ENCODE measurements around the gene TNFSF15. TPM values are rescaled to one million over a fixed set of nuclear protein-coding genes. Genes with fewer than 3 reads are reported as not detected.

TNFSF15 gene
- total RNA-seq, 4 donors from 2014 or later, result 0.15 to 3.3 TPM; not detected in 2

- H3K4me1 ChIP-seq, result no peaks in the 10 kb centered on the region
- H3K4me3 ChIP-seq, result no peak overlapping the region
- H3K27ac ChIP-seq, result no peak overlapping the region
- no peaks in the 10 kb centered on the region for H3K27me3 ChIP-seq
- TF ChIP-seq POLR2A (IDR thresholded peaks at IDR 0.05), result no peak
- TF ChIP-seq, protein P1, sequence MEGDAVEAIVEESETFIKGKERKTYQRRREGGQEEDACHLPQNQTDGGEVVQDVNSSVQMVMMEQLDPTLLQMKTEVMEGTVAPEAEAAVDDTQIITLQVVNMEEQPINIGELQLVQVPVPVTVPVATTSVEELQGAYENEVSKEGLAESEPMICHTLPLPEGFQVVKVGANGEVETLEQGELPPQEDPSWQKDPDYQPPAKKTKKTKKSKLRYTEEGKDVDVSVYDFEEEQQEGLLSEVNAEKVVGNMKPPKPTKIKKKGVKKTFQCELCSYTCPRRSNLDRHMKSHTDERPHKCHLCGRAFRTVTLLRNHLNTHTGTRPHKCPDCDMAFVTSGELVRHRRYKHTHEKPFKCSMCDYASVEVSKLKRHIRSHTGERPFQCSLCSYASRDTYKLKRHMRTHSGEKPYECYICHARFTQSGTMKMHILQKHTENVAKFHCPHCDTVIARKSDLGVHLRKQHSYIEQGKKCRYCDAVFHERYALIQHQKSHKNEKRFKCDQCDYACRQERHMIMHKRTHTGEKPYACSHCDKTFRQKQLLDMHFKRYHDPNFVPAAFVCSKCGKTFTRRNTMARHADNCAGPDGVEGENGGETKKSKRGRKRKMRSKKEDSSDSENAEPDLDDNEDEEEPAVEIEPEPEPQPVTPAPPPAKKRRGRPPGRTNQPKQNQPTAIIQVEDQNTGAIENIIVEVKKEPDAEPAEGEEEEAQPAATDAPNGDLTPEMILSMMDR (IDR thresholded peaks at IDR 0.05), result no peak
- no peaks in the 10 kb centered on the region for H3K36me3 ChIP-seq
- no peak for DNase-seq
- intact Hi-C loops (cut with DNase I; ENCODE audit: low total_unique reads), result no loop called here
- H3K9me3 ChIP-seq, result no peaks in the 10 kb centered on the region
Measured at GRCh38 chr9:114844766-114845165, 38.9 kb upstream of the TNFSF15 start.

DNA sequence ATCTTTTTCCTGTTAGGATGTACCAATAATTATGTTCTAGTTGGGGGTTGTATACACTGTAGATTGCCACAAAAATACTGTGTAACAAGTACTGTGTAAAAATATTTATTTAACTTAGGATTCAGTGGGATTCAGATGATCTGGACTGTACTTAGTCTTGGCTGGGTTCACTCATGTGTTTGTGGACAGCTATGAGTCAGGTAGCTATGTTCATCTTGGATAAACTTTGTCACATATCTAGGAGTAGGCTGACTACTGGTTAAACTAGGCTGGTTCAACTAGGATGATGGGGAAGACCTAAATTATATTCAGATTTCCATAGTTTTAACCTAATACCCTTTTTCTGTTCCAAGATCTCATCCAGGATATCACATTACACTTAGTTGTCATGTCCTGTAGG, 32.1 kb upstream of the TNFSF15 start:
- no peaks in the 10 kb centered on the region for H3K9me3 ChIP-seq
- TF ChIP-seq, protein P1 (IDR thresholded peaks at IDR 0.05), result no peak
- TF ChIP-seq POLR2A (IDR thresholded peaks at IDR 0.05), result no peak
- intact Hi-C loops (cut with DNase I; ENCODE audit: low total_unique reads), result no loop called here
- no peak overlapping the region for H3K4me3 ChIP-seq
- no peaks in the 10 kb centered on the region for H3K4me1 ChIP-seq
- H3K27ac ChIP-seq, result no peak overlapping the region
- H3K36me3 ChIP-seq, result no peaks in the 10 kb centered on the region
- DNase-seq, result no peak
- H3K27me3 ChIP-seq, result no peaks in the 10 kb centered on the region

DNA sequence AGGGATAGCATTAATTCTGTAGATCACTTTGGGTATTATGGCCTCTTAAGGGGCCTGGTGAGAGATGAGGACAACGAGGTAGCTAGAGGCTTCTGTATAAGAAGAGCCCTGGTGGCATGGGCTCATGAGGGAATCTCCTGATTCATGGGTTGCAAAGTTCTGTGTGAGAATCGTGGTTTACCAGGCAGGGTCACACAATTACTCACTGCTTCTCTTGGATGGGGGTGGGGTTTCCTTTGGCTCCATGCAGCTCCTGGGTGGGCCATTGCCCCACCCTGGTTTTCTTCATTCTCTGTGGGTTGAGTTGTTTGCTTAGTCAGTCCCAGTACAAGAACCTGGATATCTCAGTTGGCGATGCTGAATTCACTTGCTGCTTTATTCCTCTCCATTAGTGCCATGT, 30.9 kb upstream of the TNFSF15 start:
- H3K9me3 ChIP-seq, result no peaks in the 10 kb centered on the region
- no peak overlapping the region for H3K27ac ChIP-seq
- no peak overlapping the region for H3K4me3 ChIP-seq
- H3K4me1 ChIP-seq, result no peaks in the 10 kb centered on the region
- TF ChIP-seq POLR2A (IDR thresholded peaks at IDR 0.05), result no peak
- TF ChIP-seq, protein P1 (IDR thresholded peaks at IDR 0.05), result no peak
- H3K36me3 ChIP-seq, result no peaks in the 10 kb centered on the region
- no peak for DNase-seq
- no peaks in the 10 kb centered on the region for H3K27me3 ChIP-seq
- intact Hi-C loops (cut with DNase I; ENCODE audit: low total_unique reads), result no loop called here

- H3K27me3 ChIP-seq, result no peaks in the 10 kb centered on the region
- DNase-seq, result no peak
- H3K27ac ChIP-seq, result no peak overlapping the region
- H3K4me3 ChIP-seq, result no peak overlapping the region
- intact Hi-C loops (cut with DNase I; ENCODE audit: low total_unique reads), result no loop called here
- H3K4me1 ChIP-seq, result no peaks in the 10 kb centered on the region
- no peaks in the 10 kb centered on the region for H3K9me3 ChIP-seq
- H3K36me3 ChIP-seq, result no peaks in the 10 kb centered on the region
- TF ChIP-seq, protein P1 (IDR thresholded peaks at IDR 0.05), result no peak
- no peak for TF ChIP-seq POLR2A (IDR thresholded peaks at IDR 0.05)
Measured at GRCh38 chr9:114834386-114834785, 28.5 kb upstream of the TNFSF15 start.

GRCh38 chr9:114830546-114830945, 24.7 kb upstream of the TNFSF15 start:
- intact Hi-C loops (cut with DNase I; ENCODE audit: low total_unique reads), result no loop called here
- TF ChIP-seq, protein P1 (IDR thresholded peaks at IDR 0.05), result no peak
- no peak for TF ChIP-seq POLR2A (IDR thresholded peaks at IDR 0.05)
- Histone ChIP-seq H3K4me1 (no peaks in the 10 kb centered on the region), H3K27me3 (no peaks in the 10 kb centered on the region), H3K36me3 (no peaks in the 10 kb centered on the region), H3K4me3 (no peak overlapping the region), H3K9me3 (no peaks in the 10 kb centered on the region), H3K27ac (no peak overlapping the region)
- DNase-seq, result no peak

Data from uterus (tissue), 4 donors.